Fibroblast of gingiva (primary cell): ENCODE data around the gene SP1.
"Not testable (repeated sequence)": the region's sequence is repeated elsewhere in the genome, so short reads cannot be mapped to it uniquely, and the experiment has no call there.

ENCODE experiments used
- DNase-seq: peaks from one replicate; pipeline ENCODE4 v3.0.0-alpha.2; 2011; ENCODE audit warnings: low read depth

The SP1 gene

DNA sequence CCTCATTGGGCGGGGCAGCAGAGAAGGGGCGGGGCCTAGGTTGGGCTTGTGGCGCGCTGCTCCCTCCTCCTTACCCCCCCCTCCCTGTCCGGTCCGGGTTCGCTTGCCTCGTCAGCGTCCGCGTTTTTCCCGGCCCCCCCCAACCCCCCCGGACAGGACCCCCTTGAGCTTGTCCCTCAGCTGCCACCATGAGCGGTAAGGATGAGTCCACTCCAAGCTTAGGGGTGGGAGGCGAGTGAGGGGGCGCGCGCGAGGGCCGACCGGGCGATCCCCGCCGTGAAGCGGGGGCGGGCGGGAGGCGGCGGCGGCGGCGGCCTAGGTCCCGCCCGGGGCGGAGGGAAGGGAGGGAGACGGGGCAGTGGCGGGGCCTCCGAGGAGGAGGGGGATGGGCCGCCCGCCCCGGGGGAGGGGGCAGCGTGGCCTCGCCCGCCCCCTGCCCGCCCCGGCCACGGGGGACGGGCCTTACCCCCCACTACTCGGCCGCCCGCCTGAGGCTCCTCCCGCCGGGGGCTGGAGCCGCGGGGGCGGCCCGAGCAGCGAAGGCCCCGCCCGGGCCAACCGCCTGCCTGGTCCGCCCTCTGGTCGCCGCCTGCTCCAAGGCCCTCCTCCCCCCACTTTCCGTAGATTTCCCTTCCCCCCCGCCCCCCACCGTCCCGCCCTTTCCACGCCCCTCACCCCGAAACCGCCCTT lies at the start of gene SP1:
SP1 (plus strand) TSS at position 73 of the 690 bp plus-strand sequence; CDS start at position 189, 116 bp downstream.
- peak; percentile 97 for DNase-seq

DNA sequence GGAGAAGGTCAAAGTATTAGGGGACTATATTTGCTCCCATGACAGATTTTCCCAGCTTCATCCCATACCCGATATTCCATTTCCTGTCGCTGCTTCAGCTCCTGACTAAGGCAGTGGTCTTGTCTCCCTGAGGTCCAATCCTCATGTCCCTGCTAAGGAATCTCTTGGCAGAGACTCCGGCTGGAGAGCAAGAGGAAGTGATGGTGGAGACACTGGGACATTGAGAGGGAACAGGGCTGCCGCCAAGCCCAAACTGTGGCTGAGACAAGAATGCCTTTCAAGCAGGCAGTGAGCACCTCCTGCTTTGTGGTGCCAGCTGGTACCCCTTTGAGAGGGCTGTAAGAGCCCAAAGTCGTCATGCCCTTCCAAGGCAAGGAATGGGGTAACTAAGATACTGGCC lies 49.3 kb upstream of the SP1 start:
- DNase-seq: no peak

DNA sequence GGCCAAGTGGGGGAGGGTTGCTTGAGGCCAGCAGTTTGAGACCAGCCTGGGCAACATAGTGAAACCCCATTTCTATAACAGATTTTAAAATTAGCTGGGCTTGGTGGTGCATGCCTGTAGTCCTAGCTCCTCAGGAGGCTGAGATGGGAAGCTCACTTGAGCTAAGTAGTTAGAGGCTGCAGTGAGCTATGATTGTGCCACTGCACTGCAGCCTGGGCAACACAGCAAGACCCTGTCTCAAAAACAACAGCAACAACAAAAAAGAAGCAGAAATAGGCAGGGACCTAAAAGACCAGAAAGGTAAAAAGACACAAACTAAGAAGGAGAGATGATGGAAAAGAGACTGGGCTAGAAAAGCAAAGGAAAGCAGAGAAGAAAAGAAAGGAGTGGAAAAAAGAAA lies 47.6 kb upstream of the SP1 start:
- DNase-seq: not testable (repeated sequence)

DNA sequence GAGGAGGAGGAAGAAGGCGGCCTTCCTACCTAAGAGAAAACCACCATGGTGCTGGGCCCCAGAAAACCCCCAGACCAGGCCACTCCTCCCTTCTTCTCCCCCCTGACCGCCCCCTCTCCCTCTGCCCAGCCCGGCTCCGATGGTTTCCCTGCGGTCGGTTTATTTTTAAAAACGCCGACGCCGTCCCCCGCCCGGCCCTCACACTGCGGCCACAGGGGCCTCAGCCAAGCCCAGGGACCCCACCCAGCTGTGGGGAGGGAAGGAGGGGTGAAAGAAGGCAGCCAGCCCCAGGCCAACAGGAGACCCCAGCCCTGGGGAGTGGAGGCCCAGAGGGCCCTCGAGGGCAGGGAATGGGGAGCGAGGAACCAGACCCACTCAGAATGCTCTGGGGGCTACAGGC lies 47.2 kb upstream of the SP1 start:
- DNase-seq: no peak

DNA sequence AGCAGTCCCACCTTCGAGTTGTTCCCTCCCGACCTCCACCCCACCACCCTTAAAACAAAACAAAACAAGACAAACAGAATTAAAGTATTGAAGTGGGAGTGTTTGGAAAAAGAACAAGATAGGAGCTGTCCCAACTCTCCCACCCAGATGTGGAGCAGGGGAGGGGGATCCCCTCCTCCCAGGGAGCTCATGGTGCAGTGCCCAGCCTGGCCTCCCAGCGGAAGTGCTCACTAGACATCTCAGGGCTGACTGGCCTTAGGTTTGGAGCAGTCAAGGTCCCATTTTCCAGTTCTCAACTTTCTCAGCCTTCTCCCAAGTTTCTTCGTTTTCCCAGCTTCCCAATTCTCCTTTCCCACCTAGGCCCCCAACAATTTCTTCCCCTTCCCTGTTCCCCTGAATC lies 46.7 kb upstream of the SP1 start:
- DNase-seq: no peak

DNA sequence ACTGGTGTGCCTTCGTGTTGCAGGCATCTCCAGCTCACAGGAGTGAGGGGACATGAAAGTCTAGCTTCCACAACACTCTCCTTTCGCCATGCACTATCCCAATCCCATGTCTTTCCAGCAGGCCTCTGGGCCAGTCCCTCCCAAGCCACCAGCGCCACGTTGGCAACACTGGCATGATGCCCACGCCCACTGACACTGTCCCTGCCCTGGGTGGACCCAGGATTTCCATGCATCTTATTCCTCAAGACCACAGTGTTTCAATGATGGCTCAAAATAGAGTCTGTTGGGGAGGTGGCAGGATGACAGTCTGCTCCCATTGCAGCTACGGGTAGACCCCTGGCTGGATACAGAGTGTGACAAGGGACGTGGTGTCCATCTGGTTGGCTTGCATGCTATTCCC lies 46.1 kb upstream of the SP1 start:
- no peak for DNase-seq

DNA sequence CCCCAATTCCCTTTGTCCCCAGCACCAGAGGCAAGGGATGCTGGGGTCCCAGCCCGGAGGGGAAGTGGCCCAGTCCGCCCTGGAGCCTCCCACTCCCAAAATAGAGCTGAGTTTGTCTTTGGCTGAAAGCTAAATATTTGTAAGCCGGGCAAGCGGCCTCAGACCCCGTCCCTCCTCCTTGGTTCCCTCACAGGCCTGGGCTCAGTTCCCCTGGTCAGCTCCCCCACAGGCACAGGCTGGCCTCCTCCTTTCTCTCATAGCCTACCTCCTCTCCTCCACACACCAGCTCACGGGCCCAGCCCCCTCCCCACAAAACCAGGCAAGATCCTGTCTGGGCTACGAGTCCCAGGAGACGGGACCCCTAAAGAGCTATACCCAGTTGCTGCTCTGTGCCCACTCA lies 45.2 kb upstream of the SP1 start:
- no peak for DNase-seq

DNA sequence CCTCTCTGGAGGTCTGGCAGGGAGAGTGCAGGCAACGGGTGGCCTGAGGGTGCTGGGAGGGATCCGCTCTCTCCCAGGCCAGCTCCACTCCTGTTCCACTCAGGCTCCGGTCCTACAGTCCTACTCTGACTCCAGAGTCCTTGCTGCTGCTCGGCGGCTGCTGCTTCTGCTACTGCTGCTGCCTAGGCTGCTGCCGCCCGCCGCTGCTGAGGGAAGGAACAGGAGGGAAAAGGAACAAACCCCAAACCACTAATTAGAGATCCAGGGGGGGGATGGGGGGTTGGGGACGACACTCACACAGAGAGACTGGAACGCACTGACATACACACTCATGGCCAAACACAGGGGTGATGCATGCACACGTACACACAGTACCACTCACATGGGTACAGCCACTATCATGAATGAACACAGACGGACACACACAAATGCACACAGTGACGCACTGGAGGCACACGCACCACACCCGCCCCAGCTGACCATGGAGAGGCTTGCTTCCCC lies 43.7 kb upstream of the SP1 start, which contains the start of gene SP7:
SP7 (minus strand) TSS at position 174 of the 501 bp plus-strand sequence. CDS start 708 bp downstream, outside the sequence.
- DNase-seq: no peak

DNA sequence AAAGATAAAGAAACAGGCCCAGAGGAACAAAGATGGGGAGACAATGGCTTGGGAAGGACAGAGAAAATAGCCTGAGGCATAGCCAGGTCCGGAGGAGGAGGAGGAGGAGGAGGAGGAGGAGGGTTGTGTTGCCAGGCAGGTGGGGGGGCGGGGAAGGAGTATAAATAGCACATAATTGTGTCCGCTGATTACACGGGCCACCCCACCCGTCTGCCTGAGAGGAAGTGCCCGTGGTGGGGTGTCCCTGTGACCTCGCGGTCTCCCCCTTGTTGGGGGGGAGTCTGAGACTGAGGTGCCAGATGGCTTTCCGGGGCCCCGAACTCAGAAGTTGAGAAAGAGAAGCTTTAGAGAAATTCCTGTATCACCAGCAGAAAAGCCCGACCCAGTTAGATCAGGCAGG lies 42.0 kb upstream of the SP1 start:
- DNase-seq: no peak

DNA sequence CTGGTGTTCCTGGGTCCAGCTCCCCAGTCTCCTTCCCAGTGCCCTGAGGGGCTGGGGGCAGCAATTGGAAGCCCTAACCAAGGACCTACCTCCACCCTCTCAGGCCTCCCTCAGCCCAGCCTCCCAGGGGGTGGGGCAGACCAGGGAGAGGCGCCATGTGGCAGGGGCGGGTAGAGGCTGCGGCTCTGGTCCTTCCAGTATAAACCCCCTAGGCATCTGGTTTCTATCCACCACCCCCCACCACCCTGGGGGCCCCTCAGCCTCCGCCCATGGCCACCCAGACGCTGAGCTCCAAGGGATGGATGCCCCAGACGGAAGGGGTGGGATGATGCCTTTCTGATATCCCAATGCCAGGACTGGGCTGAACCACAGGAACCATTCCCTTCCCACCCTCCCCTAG lies 41.1 kb upstream of the SP1 start:
- no peak for DNase-seq

DNA sequence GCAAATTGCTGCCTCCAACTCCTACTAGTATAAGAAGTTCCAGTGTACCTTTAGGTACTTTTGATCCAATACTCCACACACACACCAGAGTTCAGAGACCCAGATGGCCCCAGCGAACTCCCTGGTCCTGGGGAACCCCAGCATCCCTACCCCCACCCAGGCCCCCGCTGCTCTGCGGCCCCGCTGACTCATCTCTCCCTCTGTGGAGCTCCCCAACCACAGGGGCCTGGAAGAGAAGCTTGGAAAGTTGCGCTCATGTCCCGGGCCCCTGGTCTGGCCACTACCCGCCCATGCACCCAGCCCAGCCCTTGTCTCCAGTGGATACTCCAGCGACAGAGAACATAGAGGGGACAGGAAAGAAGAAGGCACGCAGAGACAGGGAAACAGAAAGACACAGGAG lies 39.6 kb upstream of the SP1 start:
- no peak for DNase-seq

DNA sequence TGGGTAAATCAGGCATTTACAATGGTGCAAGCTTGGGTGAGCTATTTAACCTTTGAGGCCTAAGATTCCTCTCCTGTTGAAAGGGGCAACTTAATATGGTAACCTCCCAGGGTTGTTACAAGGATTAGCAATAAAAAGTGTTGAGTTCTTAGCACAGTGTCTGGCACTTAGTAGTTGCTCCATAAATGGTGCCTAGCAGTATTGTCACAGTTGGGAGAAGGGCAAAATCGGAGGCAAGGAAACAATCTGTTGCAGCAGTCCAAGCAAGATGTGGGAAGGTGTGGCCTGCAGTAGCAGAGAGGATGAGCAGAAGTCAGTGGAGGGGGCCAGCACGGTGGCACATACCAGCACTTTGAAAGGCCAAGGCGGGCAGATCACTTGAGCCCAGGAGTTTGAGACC lies 36.5 kb upstream of the SP1 start:
- DNase-seq: no peak

DNA sequence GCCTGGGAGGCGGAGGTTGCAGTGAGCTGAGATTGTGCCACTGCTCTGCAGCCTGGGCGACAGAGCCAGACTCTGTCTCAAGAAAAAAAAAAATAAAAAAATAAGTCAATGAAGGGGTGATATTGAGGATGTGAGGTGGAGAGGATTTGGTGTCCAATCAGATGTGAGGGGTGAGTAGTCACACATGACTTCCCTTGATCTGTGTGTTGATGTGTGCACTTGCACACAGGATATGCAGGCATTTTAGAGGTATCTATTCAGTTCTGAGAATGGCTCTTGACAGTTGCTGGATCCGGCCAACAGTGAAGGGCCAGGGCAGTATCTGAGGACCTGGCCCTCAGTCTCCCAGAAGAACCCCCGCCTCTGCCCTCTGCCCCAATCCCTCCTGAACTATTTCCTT lies 36.0 kb upstream of the SP1 start:
- DNase-seq: no peak

DNA sequence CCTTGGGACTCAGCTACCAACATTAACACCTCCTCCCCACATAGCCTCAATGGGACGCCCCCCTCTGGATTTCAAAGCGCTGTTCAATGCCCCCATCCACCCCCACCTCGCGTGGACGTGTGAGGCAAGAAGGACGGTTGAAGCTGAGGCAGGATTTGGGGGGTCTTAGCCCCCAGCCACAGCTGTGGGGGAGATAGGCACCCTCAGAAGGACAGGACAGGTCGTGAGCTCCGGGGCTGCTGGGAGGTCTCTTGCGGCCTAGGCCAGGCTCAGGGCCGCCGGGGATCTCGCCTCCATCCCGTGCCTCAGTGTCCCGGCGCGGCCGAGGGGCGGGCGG lies 35.5 kb upstream of the SP1 start:
- no peak for DNase-seq

DNA sequence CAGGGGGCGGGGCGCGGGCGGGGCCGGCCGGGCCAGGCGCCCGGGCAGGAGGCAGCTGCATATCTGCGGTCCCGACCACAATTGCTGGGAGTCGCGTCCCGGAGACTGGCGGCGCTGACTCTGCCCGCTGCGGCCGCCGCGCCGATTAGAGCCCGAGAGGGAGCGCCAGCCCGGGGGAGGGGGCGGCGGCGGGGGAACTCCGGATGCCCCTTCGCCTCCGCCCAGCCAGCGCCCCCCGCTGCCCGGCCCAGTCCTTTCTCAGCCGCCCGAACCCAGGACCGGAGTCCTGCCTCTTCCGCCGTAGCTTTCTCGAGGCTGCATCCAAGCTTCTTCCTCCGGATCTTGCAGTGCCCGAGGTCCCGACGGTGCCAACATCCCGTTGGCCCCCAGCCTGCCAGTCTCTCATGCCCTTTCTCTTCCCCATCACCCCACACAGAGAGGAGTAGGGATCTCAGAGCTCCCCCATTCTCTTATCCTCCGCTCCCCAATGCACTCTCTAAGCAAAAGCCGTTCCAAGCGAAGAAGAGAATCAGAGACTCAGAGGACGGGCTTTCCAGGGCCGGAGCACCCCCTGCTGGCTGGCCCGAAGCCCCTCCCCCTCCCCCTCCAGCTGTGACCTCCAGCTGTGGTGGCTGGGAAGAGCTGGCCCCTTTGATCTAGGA lies 35.0 kb upstream of the SP1 start:
- peak; percentile 73 for DNase-seq

DNA sequence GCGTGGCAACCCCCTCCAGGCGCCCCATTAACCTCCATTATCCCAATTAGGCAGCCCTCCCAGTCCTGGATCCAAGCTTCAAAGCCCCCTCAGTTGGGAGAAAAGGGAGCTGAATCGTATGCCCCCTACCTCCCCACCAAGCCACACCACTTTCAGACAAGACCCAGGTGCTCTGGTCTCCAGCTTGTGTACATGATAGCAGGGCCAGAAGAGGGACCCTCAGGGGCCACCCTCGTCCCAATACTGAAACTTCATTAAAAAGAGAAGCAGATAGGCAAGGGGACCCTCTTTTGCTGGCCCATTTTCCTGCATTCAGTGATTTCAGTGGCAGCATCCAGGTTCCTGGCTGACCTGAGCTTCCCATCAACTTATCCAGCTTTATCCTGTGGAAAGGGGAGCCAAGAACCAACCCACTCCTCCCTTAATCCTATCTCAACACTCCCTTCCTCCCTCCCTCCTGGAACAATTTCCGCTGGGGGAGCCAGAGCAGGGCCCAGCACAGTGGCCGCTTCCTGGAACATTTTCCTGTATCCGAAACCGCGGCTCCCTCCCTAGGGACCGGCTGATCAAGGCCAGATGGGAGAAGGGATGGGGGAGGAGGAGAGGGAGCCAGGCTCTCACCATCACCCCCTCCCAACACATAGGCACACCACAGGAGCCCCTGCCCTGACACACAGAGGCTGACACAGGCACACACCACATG lies 34.3 kb upstream of the SP1 start:
- DNase-seq: peak; percentile 83

DNA sequence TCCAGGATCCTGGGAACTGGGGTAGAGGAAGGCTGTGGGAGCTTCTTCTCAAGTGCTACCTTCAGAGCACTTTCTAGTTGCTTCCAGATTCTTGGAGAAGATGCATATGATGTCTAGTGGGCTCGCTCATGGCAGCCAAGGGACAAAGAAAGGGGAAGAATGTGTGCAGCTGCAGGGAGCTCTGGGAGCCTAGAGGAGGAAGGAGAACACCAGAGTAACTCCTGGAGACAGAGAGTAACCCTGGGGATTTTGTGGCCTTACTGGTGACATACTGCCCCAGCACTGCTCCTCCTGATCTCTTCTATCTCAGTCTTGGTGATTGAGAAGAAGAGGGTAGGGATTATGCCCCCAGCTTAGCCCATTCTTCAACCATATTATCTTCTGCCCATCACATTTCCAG lies 33.5 kb upstream of the SP1 start:
- no peak for DNase-seq

DNA sequence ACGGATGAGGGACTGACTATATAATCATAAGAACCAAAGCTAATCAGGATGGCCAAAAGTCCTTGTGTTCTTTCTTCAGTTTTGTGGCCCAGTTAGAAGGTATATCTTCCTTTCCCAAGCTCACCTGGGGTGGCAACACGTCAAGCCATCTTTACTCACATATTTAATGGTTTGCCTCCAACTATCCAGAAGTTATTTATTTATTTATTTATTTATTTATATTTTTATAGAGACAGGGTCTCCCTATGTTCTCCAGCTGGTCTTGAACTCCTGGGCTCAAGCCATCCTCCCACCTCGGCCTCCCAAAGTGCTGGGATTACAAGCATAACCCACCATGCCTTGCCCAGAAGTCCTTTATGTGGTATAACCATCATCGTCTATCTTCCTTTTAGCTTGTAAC lies 32.1 kb upstream of the SP1 start:
- DNase-seq: no peak

DNA sequence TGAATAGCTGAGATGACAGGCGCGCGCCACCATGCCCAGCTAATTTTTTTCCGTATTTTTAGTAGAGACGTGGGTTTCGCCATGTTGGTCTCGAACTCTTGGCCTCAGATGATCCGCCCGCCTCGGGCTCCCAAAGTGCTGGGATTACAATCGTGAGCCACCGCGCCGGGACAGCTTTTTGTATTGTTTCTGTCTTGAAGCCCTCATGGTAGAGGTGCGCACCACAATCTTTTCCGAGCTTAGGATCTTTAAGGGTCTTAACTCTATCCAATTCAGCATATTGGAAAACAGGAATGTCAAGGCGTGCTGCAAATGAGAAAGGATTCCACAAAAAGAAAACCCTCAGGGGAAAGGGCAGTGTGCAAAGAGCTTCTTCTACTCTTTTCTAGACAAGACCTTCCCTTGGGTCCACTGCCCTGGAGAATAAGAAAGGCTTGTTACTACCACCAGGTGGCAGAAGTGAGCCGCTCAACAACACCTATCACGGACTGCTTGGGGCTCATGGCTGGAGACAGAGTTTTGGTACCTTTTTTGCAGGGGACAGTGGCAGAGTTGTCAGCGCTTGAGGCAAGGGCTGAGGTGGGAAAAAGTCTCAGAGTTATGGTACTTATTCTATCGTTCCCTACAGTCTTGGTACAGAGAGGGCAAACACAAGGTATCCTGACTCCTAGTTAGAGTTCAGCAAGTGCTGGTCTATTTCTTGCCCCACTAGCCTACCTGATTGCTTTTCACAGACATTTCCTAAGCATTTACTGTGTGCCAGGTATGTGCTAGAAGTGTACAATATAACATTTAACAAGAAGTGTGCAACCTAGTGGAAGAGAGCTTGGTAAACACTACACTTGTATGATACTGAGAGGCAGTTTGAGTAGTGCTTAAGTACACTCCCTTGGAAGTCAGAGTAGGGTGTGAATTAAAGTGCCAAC lies 27.4 kb upstream of the SP1 start:
- DNase-seq: peak; percentile 71

DNA sequence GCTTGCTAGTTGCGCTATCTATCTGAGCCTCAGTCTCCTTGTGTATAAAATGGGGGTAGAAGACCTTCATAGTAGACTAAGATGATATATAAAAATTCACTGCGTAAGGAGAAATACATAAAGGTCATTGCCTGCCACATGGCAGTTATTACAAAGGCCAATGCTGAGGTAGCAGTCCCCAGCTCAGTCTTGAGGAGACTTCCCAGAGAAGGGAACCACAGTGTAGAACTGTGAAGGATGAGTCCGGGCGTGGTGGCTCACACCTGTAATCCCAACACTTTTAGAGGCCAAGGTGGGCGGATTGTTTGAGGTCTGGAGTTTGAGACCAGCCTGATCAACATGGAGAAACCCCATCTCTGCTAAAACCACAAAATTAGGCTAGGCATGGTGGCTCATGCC lies 26.7 kb upstream of the SP1 start:
- DNase-seq: no peak

DNA sequence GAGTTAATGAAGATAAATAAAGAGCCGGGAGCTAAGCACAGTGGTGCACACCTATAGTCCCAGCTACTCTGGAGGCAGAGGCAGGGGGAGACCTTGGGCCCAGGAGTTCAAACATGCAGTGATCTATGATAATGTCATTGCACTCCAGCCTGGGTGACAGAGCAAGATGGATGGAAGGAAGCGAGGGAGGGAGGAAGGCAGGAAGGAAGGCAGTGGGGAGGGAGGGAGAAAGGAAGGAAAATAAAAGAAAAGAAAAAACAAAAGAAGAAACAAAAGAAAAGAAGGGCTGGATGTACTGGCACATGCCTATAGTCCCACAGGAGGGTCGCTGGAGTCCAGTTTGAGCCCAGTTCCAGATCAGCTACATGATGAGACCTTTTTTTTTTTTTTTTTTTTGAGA lies 24.9 kb upstream of the SP1 start:
- DNase-seq: no peak

DNA sequence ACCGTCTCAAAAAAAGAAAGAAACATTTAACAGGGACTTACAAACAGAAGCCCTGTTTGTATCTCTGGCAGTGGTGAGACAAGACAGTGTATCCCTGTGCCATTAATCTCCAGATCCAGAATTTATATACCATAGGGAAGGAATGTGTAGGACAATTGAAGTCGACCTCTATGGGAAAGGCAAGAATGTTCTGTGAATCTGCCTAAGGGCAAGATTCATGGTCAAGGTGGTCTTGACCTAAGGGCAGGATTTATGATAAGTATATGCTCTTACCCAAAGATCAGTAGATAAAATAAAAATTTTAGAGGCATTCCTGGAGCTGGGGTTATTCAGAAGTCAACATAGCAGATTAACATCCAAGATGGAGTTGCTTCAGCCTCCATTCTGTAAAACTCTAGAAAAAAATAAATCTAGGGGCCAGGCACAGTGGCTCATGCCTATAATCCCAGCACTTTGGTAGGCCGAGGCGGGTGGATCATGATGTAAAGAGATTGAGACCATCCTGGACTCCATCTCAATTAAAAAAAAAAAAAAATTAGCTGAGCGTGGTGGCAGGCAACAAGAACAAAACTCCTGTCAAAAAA lies 21.0 kb upstream of the SP1 start:
- DNase-seq: no peak
